HG03175 (cell line): ENCODE results near the gene CLRN3.

Experiments
- ATAC-seq: cut with Tn5 transposase; IDR thresholded peaks from one replicate; pipeline ENCODE4 v1.9.1; 2021; ENCODE audit warnings: mild to moderate bottlenecking, moderate library complexity; ENCODE audit not compliant: unreplicated experiment

CLRN3 gene

GRCh38 chr10:127919418-127920271 lies 26.9 kb upstream of the CLRN3 start:
- ATAC-seq: peak; percentile 62

- no peak for ATAC-seq
Measured at GRCh38 chr10:127918572-127918971, 25.8 kb upstream of the CLRN3 start.

- ATAC-seq: no peak
Measured at GRCh38 chr10:127916826-127917225, 24.1 kb upstream of the CLRN3 start.

DNA sequence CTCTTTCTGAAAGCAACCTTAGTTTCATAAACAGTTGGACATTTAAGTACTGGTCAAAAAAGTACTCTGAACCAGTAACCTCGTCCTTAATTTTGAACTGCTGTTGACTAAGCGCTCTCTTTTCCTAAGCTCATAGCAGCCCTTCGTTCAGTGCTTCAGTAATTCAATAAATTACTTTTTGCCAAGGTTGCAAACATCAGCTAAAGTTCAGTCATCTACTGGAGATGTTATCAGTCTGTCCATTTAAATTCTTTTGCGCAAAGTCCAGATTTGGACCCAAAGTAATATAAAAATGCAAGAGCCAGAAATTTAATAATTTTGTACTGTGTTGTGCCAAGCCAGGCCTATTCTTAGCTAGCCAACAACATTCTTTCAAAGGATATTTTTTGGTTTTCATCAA lies 22.6 kb upstream of the CLRN3 start:
- ATAC-seq: no peak

DNA sequence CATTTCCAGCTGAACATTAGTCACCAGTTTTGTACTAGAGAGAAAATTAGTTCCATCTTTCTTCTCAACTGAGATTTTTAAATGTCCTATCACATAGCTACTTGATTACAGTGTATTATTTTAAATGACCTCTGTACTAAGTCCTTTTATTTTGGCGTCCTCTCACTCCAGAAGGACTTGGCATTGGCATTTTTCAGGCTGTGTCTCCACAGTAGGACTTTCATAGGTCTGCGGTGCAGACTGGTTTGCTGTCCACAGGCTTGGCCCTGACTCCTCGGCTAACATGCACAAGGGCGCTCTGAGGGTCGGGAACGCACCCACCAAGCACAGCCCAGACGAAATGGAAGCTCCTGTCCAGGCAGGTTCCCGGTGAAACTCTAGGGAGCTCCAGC lies 20.6 kb upstream of the CLRN3 start:
- ATAC-seq: no peak

DNA sequence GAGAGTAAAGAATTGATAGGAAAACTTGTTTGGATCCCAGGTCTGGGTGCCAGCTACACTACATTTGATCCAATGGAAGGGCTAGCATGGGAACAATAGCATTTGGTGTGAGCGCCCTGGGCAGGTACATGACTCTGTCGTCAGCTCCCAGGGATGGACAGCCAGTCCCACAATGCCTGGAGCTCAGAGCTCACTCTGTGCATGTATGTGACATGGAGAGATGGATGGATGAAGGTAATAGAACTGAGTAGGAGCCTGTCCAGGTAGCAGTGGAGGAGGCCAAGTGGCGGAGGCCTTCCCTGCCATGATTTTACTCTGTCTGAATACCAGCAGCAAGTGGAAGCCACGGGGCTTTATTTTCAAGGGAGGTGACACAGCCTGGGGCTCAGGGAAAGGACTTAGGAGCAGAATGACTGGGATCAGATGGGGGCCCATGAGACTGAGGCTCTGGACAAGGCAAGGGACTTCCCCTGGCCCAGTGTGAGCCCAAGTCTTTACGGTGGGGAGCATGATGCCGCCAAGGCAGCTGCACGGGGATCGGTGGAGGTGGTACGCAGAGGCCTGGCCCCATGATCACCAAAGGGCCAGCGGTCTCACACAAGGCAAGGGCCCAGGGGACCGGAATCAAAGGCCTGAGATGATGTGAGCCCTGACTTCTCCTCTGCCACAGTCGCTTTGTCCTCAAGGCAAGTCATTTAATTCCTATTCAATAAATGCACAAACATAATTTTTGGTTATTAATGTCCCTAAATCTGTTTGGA lies 20.0 kb upstream of the CLRN3 start:
- no peak for ATAC-seq

- ATAC-seq: no peak
Measured at GRCh38 chr10:127911867-127912257, 19.1 kb upstream of the CLRN3 start.

DNA sequence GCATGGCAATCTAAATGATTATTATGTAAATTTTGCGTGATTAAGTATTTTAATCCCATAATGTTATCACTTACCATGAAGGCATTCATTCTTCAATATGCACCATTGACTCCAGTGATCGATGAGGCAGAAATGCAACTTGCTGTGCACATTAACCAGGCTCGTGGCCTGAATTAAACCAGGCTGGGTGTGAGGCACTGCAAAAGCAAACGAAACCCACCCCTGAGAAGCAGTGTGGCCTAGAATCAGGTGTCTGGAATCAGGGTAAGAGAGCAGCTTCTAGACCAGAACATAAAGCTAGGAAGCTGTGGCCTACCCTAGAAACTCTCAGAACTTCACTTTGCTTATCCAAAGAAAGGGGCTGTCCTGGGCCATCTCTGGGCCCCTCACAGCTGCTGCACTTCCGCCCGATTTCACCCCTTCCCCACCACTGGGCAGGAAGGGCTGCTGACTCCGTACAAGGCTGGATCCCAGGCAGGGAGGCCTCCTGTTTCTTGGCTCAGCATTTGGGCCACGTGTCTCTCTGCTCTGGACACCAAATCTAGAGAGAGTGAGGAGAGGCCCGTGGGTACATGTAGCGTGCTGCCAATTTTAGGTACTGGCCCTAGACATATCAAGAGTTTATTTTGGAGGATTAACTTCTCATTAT lies 18.6 kb upstream of the CLRN3 start:
- ATAC-seq: no peak

- ATAC-seq: no peak
Measured at GRCh38 chr10:127910464-127910770, 17.7 kb upstream of the CLRN3 start.

DNA sequence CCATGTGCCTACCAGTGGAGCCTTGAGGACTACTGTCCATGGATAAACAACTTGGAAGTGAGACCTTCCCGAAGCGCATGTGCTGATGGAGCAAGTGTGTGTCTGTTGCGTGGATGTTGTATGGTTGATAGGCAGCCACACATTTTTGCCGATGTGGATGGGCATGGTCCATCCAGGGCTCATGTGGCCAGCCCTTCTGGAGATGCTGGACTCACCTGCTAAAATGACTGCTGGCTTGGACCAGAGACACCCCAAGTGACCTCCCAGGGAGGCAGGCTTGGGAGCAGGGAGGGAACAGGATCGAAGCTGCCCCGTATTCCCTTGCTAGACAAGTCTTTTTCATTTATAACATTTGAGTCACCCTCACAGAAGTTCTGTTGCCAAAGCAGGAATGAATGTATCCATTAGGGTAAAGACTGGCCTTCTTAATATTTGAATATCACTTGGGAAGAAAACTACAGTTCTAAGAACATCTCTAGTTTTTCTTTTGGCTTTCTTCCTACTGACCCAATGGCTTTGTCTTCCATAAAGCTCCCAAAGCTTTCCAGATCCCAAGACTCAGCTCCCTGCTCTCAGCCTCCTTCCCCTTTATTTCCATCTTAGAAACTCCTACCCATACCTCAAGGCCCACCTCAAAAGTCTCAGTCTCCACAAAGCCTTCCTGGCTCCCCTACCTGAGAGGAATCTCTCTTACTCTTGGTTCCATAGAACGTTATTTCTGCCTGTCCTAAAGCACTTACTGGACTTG lies 17.1 kb upstream of the CLRN3 start:
- no peak for ATAC-seq

- ATAC-seq: no peak
Measured at GRCh38 chr10:127908959-127909267, 16.2 kb upstream of the CLRN3 start.

GRCh38 chr10:127908106-127908958 lies 15.6 kb upstream of the CLRN3 start:
- no peak for ATAC-seq

DNA sequence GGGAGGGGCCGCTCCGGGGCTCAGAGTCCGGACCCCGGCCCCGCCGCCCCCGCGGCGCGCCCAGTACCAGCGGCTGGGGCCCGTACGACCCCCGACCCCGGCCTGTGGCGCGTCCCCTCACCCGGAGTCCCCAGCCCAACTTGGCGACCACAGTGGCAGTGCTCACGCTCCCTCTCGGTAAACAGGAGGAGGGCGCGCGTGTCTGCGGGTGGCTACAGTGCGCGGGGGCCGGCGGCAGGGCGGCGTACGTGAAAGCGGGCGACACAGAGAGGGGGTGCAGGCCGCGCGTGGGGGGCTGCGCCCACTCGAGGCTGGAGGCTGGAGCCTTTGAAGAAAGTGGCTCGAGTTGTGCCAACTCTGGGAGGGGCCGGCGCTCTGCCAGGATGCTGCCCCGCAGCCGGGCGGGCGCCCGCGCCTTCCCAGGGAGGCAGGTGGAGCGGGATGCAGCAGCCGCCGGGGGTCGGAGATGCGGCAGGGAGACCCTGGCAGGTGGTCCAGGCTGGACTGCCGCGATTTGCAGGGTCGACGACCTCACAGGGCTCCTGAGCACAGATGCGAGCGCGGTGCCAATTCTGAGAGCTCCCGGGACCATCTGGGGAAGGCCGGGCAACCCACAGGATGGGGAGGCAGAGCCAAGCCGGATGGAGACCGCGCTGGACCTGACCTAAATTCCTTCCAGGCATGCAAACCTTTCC lies 14.8 kb upstream of the CLRN3 start:
- no peak for ATAC-seq

GRCh38 chr10:127906548-127907377 lies 14.0 kb upstream of the CLRN3 start, which contains the start of gene PTPRE:
Gene PTPRE (plus strand): TSS chr10:127907103. CDS start chr10:128040882, 133,779 bp downstream.
- ATAC-seq: peak; percentile 92

- ATAC-seq: no peak
Measured at GRCh38 chr10:127905848-127906261, 13.1 kb upstream of the CLRN3 start.

- no peak for ATAC-seq
Measured at GRCh38 chr10:127905001-127905847, 12.5 kb upstream of the CLRN3 start.

- no peak for ATAC-seq
Measured at GRCh38 chr10:127904311-127905000, 11.7 kb upstream of the CLRN3 start.
